Measurements from ENCODE around the gene SYP. TPM values are rescaled to one million over a fixed set of nuclear protein-coding genes. Genes with fewer than 3 reads are reported as not detected.

SYP gene
- total and polyA plus RNA-seq, 9 of the 15 experiments (the other 6 are each of a cell fraction or from before 2014, with no cell fraction given) = 0.48 to 5.1 (median 2.6) TPM

GRCh38 chrX:49155900-49156837 lies 43.8 kb downstream of the SYP start (continued):
- TF ChIP-seq ZNF395 (CRISPR knock-in tag; IDR thresholded peaks at IDR 0.05) (no peak), ZNF41 (CRISPR knock-in tag; conservative IDR thresholded peaks at IDR 0.05) (no peak), TAF1 (IDR thresholded peaks at IDR 0.05; ENCODE audit: control insufficient read depth, extremely low read depth, insufficient read depth, low read length, severe bottlenecking) (peak; percentile 30), HBP1 (CRISPR knock-in tag; IDR thresholded peaks at IDR 0.05) (no peak), SP2 (IDR thresholded peaks at IDR 0.05; ENCODE audit: extremely low read depth, low read depth, low read length, poor library complexity, severe bottlenecking) (no peak), SAP30 (IDR thresholded peaks at IDR 0.05; ENCODE audit: borderline replicate concordance, insufficient read depth, low read depth, low read length, poor library complexity, severe bottlenecking) (no peak), ZNF134 (CRISPR knock-in tag; conservative IDR thresholded peaks at IDR 0.05) (no peak), CUX1 (CRISPR knock-in tag; IDR thresholded peaks at IDR 0.05) (peak; percentile 68; the same call in 1 of the 2 replicates), BHLHE40 (IDR thresholded peaks at IDR 0.05; ENCODE audit: low read length) (peak; percentile 57), ZNF780A (CRISPR knock-in tag; IDR thresholded peaks at IDR 0.05) (no peak), RUNX1 (IDR thresholded peaks at IDR 0.05; ENCODE audit: low read depth) (no peak), ZNF217 (CRISPR knock-in tag; IDR thresholded peaks at IDR 0.05) (0 out of 2 replicates have a peak, but pooled peaks have one; percentile 21)
- TF ChIP-seq, protein P1, sequence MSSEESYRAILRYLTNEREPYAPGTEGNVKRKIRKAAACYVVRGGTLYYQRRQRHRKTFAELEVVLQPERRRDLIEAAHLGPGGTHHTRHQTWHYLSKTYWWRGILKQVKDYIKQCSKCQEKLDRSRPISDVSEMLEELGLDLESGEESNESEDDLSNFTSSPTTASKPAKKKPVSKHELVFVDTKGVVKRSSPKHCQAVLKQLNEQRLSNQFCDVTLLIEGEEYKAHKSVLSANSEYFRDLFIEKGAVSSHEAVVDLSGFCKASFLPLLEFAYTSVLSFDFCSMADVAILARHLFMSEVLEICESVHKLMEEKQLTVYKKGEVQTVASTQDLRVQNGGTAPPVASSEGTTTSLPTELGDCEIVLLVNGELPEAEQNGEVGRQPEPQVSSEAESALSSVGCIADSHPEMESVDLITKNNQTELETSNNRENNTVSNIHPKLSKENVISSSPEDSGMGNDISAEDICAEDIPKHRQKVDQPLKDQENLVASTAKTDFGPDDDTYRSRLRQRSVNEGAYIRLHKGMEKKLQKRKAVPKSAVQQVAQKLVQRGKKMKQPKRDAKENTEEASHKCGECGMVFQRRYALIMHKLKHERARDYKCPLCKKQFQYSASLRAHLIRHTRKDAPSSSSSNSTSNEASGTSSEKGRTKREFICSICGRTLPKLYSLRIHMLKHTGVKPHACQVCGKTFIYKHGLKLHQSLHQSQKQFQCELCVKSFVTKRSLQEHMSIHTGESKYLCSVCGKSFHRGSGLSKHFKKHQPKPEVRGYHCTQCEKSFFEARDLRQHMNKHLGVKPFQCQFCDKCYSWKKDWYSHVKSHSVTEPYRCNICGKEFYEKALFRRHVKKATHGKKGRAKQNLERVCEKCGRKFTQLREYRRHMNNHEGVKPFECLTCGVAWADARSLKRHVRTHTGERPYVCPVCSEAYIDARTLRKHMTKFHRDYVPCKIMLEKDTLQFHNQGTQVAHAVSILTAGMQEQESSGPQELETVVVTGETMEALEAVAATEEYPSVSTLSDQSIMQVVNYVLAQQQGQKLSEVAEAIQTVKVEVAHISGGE (CRISPR knock-in tag; IDR thresholded peaks at IDR 0.05) = 0 out of 6 replicates have a peak, but pooled peaks of 1 of the 3 experiments have one; percentile 20
